GM04504 (cell line): ENCODE measurements around the gene CDK11B.

Source experiments
- DNase-seq: peaks from one replicate; pipeline ENCODE4 v3.0.0-alpha.2; 2012; ENCODE audit warnings: low read depth

The CDK11B gene

GRCh38 chr1:1627261-1627828, 31.5 kb downstream of the CDK11B start:
- DNase-seq, result no peak

GRCh38 chr1:1626207-1627141, 32.3 kb downstream of the CDK11B start:
- DNase-seq, result no peak

DNA sequence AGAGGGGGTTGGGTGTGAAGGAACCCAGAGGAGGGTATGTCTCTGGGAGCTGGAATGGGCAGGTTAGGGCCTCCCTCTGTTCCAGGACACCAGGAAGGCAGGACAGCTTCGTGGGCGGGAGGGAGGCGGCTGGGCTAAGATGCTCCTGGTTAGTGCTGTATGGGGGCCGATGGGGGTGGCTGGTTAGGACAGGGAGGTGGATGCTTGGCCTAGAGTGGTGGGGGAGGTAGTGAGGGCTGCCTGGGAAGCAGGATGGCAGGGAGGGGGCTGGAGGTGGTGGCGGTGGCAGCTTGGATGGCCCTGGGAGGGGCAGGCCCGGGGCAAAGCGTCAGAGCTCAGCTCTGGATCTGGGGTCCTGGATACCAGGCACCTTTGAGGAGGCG, 33.0 kb downstream of the CDK11B start:
- DNase-seq, result no peak

DNA sequence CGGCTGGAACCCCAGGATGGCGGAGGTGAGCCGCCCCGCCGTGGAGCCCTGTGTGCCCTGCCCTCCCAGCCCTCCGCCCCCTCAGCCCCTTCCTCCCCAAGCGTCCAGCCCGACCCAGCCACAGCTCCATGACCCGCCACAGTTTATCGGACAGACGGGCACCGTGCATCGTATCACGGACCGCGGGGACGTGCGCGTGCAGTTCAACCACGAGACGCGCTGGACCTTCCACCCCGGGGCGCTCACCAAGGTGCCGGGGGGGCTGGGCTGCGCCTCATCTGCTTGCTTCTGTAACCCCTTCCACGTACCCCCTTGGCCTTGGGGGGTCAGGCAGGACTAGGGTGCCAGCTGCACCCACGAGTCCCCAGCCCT, 33.4 kb downstream of the CDK11B start:
- DNase-seq, result no peak

DNA sequence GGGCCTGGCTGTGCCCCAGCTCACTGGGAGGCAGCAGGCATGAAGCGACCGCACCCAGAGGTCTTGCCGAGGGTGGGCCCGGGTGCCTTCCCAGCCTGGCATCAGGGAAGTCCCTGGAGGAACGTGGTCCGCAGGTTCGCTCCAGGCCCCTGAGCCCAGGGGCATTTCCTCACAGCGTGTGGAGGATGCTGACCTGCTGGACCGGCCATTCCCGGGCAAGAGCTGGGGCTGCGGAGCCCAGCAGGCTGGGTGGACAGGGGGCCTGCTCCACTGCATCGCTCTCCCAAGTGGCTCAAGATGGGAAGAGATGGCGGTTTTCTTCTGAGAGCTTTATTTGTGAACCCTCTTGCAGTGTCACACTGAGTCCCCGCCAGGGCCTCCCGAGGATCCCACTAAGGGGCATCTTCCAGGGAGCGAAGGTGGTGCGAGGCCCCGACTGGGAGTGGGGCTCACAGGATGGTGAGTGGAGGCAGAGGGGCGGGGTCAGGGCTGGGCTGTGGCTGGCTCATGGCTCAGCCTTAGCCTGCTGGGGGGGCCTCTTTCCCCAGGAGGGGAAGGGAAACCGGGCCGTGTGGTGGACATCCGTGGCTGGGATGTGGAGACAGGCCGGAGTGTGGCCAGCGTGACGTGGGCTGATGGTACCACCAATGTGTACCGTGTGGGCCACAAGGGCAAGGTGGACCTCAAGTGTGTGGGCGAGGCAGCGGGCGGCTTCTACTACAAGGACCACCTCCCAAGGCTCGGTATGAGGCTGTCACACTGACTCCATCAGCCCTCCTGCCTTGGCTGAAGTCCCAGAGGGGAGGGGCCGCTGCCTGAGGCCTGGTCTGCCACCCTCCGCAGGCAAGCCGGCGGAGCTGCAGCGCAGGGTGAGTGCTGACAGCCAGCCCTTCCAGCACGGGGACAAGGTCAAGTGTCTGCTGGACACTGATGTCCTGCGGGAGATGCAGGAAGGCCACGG, 34.1 kb downstream of the CDK11B start:
- no peak for DNase-seq

GRCh38 chr1:1623631-1624442, 35.0 kb downstream of the CDK11B start:
- DNase-seq, result no peak

DNA sequence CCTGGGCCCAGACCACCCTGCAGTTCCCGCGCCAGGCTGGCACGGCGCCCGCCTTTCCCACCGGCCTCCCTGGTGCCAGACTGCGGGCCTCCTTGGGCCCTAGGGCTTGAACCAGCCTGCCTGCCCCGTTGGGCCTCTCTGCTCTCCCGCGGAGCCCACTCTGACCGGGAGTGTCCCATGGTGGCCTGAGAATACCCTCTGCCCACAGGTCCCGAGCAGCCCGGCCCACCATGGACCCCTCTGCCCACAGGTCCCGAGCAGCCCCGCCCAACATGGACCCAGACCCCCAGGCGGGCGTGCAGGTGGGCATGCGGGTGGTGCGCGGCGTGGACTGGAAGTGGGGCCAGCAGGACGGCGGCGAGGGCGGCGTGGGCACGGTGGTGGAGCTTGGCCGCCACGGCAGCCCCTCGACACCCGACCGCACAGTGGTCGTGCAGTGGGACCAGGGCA, 35.6 kb downstream of the CDK11B start:
- no peak for DNase-seq

DNA sequence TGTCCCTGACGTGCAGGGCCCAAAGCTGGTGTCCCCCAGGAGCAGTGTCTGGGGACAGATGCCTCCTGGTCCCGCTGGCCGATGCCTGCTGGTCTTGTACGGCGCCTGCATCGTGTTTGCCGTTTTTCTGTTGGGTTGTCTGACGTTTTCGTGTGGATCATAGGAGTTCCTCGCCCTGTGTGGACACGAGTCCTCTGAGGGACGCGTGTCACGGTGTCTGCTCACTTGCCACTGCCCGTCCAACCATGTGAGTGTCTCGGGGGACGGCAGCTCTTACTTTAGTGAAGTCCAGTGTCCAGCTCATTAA, 36.1 kb downstream of the CDK11B start:
- no peak for DNase-seq

DNA sequence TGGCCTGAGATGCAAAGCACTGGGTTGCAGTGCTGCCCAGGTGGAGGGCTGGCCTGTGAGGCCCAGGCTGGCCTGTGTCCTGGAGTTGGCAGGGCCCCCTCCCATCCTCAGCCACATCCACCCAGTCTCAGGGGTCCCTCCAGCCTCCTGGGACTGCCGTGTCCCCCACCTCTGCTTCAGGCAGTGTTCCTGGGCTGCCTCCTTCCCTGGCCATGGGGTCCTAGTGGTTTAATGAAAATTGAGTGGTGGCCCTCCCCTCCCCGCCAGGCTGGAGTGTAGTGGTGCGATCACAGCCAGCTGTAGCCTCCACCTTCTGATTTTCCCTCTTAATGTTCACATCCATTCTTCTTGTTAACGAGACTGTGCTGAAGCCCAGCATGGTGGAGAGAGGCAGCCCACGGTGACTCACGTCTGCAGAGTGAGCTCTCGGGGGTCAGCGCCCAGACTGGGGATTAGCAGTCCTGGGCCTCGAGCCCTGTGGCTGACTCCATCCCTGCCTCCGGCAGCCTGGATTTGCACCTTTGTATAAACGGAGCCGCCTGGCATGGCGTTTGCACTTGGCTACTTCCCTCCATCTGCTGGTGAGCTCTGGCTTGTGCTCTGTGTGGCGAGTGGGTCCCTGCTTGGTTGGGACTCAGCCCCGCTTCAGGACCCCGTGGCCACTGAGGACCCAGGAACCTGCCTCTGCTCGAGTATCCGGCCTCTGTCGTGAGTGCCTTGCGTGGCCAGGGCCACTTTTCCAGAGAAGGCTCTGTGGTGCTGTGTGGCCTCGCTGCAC, 36.6 kb downstream of the CDK11B start:
- DNase-seq, result no peak

DNA sequence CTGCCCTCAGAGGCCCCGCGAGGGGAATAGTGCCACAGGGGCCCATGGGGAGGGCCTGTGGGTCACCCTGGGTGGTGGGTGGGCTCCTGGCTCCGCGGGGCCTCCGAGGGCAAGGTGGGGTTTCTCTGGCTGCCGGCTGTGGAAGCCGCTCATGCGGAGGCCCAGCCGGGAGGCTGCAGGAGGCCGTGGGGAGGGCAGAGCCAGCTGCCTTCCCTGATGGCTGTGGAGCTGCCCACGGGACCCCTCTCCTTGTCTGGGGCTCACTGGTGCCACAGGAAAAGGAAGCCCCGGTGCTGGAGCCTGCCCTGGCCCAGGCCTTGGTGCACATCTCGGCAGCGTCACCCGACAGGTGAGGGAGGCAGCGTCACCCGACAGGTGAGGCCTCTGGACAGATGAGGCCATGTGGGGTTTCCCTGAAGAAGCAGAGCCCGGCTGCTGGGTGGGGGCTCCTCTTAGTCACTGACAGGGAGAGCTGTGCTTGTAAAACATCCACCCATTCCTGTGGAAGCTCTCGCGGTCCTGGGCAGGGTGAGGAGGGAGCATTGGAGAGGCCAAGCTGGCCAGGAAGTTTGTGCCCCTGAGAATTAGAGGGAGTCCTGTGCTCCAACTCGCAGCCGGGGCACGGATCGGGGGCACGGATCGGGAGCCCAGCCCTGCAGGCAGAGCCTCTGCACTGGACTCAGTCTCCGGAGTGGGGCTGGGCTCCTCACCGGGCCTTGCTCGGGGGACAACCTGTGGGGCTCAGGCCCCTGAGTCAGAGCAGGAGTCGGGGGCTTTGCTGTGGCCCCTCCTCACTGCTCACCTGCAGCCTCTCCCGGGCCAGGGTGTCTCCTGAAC, 37.4 kb downstream of the CDK11B start:
- DNase-seq, result no peak

DNA sequence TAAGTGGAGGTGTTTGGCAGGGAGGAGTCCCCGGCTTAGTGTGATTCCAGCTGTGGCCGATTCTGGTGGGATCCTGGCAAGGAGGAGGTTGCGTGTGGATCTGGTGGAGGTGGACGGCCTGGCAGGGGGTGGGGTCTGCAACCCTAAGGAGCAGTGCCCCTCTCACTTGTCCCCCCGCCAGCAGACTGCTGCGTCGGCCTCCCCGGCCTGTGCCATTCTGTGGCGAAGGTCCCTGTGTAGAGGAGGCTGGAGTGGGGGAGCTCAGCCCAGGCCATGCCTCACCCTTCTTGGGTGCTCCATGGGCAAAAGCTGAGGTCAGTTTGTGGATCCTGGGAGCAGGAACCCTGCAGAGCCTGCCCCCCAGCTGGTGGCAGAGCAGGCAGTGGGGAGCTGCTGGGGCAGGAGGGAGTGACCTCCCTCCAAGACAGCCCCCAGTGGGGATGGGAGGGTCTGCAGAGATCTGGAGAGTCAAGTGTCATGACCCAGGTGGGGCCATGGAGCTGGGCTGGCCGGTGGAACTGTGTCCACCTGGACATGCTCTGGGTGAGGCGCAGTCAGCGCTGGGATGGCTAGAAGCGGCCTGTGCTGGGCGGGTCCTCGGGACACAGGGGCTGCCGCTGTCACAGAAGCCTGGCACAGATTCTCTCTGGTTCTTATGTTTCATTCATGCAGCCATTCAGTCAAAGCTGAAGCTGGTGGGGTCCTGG, 38.2 kb downstream of the CDK11B start:
- no peak for DNase-seq

DNA sequence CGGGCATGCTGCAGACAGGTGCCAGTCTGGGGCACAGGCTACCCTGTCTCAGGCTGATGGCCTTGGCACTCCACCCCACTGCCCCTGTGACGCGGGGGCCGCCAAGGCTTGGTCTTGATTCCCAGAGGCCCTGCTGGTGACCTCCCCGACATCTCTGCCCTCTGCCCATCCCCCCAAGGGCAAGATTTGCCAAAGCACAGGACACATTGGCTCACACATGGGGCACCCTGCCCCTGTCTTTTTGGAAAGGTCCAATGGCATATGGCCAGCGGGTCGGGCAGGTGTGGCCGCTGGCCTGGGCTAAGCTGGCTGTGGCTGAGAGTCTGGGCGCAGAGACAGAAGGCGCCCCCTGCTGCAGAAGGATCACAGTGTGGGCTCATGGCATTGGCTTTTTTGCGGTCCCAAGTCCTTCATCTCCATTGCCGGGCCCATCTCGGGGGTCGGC, 38.9 kb downstream of the CDK11B start:
- no peak for DNase-seq

DNA sequence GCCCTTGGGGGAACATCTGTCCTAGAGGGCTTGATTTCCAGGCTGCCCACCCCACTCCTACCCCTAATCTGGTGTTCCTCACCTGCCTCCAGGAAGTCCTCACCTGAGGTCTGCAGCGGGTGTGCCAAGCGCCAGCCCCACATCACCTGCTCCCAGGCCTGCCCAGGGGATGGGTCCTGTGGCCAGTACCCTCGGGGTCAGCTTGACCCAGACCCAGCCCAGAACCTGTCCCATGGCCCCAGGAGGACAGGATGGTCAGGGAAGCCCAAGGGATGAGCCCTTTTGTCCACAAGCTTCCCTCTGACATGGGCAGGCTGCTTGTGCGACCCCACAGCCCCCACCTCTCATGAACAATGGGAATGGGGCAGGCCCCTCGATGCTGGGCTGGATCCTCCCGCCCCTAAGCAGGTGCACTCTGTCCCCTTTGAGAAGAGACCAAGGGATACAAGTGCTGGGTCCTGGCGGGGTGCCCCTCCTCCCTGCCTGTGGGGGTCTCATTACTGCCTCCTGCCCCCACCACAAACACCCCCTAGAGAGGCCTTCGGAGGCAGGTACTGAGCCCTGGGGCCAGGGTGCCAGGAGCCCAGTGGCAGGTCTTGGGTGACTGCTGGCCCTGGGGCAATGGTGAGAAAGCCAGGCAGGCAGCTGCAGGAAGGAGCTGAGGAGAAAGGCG, 40.3 kb downstream of the CDK11B start:
- no peak for DNase-seq

DNA sequence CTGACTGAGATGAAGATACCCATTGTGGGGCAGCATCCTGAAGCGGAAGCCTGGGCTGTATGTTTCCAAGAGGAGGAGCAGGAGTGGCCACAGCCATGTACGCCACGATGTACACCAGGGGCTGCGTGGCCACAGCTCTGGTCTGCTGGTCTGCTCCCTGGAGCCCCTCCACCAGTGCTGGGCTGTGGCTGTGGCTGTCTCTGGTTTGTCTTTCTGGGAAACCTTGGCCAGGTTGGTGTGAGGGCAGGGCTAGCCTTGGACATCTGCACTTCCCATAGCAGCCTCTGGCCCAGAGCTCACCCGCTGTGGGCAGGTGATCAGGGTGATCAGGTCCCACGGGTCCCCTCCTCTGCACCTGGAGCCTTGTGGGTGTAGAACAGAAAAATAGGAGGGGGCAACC, 40.9 kb downstream of the CDK11B start:
- no peak for DNase-seq

DNA sequence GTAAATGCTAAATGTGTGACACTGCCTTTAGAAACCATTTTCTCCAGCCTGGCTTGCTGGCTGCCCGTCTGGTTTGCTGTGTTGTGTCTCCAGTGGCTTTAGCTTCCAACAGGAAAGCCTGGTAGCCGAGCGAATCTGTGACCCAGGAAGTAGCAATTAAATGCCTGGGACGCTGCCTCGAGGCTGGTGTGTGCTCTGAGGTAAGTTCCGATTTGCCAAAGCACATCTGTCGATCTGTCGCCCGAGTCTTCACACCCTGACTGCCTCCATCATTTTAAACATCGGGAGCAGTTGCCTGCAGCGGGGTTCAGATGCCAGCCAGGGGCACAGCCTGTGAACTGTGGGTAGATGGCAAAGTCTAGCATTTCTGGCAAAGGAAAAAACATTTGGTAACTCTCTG, 41.3 kb downstream of the CDK11B start:
- DNase-seq, result no peak

DNA sequence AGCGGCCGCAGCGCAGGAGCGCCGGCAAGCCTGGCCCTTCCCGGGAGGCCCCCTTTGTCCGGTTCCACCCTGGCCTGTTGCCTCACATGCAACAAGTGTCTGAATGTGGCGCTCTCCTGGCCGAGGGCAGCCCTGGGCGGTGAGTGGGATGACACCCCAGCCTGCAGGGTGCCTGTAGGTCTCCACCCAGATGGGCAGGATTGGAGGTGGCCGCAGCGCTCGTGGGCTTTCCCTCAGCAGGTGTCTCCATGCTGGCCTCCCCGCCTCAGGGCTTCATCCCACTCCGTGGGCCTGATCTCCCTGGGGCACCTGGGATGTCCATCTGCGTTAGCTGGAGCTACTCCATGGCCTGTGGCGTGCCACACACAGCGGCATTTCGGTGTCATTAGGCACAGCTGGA, 42.0 kb downstream of the CDK11B start:
- DNase-seq, result no peak

DNA sequence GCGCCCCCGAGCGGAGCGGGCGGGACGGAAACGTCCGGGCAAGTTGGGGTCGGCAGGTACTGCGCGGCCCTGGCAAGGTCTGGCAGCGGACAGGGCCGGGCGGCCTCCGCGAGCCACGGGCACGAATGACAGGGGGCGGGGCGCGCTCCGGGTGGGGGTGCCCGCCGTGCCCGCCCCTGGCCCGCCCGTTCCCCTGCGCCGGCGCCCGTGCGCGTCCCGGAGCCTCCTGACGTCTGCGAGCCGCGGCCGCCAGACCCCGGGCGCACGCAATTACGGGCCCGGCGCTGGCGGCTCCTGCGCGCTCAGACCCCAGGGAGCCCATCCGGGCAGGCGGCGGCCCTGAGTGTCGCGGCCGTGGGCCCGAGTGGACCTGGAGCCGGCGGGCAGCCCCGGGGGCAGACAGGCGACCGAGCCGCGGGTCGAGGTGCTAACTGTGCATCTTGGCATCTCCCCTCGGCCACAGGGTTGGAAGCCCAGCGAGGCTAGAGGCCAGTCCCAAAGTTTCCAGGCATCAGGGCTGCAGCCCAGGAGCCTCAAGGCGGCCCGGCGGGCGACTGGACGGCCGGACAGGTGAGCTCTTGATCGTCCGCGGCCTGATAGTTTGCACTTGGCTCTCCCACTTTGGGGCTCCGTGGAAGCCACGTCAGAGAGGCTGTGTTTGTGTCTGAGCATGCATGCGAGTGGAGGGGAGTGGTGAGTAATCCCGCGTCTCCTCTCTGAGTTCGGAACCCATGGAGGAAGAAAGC, 42.6 kb downstream of the CDK11B start:
- no peak for DNase-seq
